Neural cell (in vitro differentiated cells): ENCODE measurements around the gene DYNLL1.

Source experiments
- EP300 ChIP-seq: fragments of 450-650 bp; conservative IDR thresholded peaks from 2 replicates; pipeline ENCODE4 v1.6.1; 2014; ENCODE audit warnings: antibody characterized with exemption, mild to moderate bottlenecking, moderate library complexity; ENCODE audit not compliant: poor library complexity, severe bottlenecking
- MXI1 ChIP-seq: fragments of 450-650 bp; conservative IDR thresholded peaks from 2 replicates; pipeline ENCODE4 v1.6.1; 2014; ENCODE audit warnings: antibody characterized with exemption, mild to moderate bottlenecking; ENCODE audit not compliant: poor library complexity, severe bottlenecking
- RAD21 ChIP-seq: fragments of 450-650 bp; conservative IDR thresholded peaks from 2 replicates; pipeline ENCODE4 v1.6.1; 2014; ENCODE audit warnings: antibody characterized with exemption, mild to moderate bottlenecking, moderate library complexity
- SMC3 ChIP-seq: fragments of 450-650 bp; conservative IDR thresholded peaks from 2 replicates; pipeline ENCODE4 v1.6.1; 2014; ENCODE audit warnings: antibody characterized with exemption, mild to moderate bottlenecking, moderate library complexity; ENCODE audit not compliant: poor library complexity
- TAF1 ChIP-seq: IDR thresholded peaks from 2 replicates; pipeline ENCODE4 v1.6.1; 2012; ENCODE audit warnings: low read depth
- TF ChIP-seq, protein P1 (sequence below): fragments of 450-650 bp; IDR thresholded peaks from 2 replicates; pipeline ENCODE4 v1.5.1; 2014; ENCODE audit warnings: antibody characterized with exemption, mild to moderate bottlenecking, moderate library complexity; ENCODE audit not compliant: poor library complexity, severe bottlenecking

DNA sequence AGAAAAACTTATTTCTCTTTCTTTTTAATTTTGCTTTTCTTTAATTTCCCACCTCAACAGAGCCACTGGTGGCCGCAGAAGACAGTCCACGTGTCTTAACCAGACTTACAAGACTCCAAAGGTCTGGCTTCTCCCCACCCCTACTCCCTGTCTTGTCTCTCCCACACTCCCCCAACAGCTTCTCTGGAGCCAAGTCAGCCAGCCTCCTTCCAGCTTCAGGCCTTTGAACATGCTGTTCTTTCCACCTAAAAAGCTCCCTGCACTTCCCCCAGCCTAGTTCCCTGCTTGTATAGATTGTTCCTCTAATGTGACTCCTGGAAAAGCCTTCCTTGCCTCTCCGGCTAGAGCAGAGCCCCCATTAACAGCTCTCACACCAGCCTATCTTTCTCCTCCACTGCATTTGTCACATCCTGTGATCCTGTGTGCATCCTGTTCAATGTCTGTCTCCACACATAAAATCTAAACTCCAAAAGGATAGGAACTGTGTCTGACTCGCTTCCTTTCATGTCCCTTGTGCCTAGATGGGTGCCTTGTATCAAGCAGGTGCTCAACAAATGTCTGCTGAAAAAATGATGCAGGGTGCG lies 7.8 kb upstream of the DYNLL1 start:
- TF ChIP-seq EP300, result no peak
- TF ChIP-seq, protein P1, sequence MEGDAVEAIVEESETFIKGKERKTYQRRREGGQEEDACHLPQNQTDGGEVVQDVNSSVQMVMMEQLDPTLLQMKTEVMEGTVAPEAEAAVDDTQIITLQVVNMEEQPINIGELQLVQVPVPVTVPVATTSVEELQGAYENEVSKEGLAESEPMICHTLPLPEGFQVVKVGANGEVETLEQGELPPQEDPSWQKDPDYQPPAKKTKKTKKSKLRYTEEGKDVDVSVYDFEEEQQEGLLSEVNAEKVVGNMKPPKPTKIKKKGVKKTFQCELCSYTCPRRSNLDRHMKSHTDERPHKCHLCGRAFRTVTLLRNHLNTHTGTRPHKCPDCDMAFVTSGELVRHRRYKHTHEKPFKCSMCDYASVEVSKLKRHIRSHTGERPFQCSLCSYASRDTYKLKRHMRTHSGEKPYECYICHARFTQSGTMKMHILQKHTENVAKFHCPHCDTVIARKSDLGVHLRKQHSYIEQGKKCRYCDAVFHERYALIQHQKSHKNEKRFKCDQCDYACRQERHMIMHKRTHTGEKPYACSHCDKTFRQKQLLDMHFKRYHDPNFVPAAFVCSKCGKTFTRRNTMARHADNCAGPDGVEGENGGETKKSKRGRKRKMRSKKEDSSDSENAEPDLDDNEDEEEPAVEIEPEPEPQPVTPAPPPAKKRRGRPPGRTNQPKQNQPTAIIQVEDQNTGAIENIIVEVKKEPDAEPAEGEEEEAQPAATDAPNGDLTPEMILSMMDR, result no peak
- TF ChIP-seq TAF1, result no peak
- TF ChIP-seq SMC3, result no peak
- TF ChIP-seq RAD21, result no peak
- TF ChIP-seq MXI1, result no peak
